ENCODE results near the gene ZNF501.

GRCh38 chr3:44771424-44772098 lies 42.1 kb downstream of the ZNF501 start:
- no peak for TF ChIP-seq CTCF (IDR thresholded peaks at IDR 0.05)
- no peak for TF ChIP-seq POLR2A (IDR thresholded peaks at IDR 0.05)

All from lower leg skin (tissue), 3 donors.